Measurements from ENCODE around the gene ABCF1.

Gene ABCF1

GRCh38 chr6:30557683-30557981, 13.6 kb upstream of the ABCF1 start:
- no peak for DNase-seq (ENCODE audit: low read depth in 2 of 2)

DNA sequence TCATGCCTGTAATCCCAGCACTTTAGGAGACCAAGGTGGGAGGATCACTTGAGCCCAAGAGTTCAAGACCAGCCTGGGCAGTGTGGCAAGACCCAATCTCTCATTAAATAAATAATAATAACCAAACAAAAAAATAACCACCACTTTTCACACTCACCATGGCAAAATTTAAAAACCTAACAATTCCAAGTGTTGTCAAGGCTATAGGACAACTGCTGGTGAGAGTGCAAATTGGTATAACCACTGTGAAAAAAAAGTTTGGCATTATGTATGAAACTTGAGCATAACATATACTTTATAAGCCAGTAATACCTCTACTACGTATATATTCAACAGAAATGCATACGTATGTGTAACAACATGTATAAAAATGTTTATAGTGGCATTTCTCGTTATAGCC, 10.3 kb upstream of the ABCF1 start:
- no peak for DNase-seq (ENCODE audit: low read depth in 2 of 2)

DNA sequence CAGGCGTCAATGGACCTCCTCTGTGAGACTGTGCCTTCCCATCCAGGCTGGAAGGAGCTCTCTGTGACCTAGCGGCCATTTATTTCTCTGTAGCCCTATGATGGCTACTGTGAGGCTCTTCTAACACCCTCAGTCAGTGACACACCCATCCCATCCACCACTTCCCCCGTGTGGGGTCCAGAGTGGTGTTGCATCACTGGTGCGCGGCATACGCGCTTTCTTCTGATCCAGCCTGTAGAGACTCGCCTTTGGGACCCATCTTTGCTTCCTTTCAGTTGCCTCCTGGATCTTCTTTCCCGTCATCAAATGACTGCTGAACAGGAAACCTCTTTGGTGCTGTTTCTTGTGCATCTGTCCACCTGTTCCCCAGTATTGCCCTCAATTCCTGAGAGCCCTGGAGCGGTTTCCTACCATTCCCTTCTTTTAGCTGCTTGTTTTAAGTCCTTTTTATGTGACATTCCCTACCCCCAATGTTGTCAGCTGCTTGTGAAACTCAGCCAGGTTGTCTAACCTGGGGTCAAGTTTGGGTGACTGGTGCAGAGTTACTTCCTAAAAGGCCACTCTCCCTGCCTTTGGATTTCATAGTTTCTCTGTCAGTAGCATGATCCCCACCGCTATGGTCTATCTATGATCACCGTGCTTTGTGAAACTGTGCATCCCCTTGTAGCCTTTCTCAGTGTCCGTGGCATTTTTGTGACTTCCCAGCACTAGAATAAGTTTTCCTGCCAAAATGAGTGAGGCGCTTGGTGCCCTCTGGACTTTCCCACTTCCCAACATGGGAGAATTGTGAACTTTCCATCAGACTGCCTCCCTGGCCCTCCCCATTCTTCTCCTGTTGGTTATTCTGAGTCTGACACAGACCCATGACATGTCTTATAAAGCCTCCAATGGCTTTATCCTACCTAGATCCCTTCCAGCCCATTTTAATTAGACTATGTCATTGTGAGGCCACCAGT, 8.5 kb upstream of the ABCF1 start:
- no peak for DNase-seq (ENCODE audit: low read depth in 2 of 2)

- no peak for DNase-seq (ENCODE audit: low read depth in 2 of 2)
These were observed 7.1 kb upstream of the ABCF1 start for GRCh38 chr6:30564114-30564513.

DNA sequence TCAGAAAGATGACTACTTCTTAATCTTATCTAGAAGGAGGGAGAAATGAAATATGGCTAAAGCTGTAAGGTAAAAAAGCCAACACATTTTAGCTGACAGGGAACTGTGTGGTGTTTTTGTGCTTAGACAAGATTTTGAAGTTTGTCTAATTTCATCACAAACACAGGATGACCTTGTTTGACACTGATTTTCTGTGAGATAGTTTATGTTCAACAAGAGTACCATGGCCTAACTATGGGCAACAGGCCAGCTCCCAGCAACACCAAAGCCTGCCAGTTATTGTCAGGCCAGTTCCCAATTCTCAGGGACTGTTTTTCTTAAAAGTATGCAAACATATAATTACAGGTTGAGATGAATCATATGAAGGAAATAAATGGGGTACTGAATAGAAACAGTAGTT, 5.5 kb upstream of the ABCF1 start:
- DNase-seq (ENCODE audit: low read depth in 2 of 2) = no peak

- no peak for DNase-seq (ENCODE audit: low read depth in 2 of 2)
These were observed 3.0 kb upstream of the ABCF1 start for GRCh38 chr6:30568245-30568644.

GRCh38 chr6:30570263-30570662, 979 bp upstream of the ABCF1 start:
- no peak for DNase-seq (ENCODE audit: low read depth in 2 of 2)

- DNase-seq (ENCODE audit: low read depth in 2 of 2) = no peak
These were observed 535 bp upstream of the ABCF1 start for GRCh38 chr6:30570740-30571074.

- no peak for DNase-seq (ENCODE audit: low read depth in 2 of 2)
These were observed 480 bp downstream of the ABCF1 start for GRCh38 chr6:30571762-30572082.

DNA sequence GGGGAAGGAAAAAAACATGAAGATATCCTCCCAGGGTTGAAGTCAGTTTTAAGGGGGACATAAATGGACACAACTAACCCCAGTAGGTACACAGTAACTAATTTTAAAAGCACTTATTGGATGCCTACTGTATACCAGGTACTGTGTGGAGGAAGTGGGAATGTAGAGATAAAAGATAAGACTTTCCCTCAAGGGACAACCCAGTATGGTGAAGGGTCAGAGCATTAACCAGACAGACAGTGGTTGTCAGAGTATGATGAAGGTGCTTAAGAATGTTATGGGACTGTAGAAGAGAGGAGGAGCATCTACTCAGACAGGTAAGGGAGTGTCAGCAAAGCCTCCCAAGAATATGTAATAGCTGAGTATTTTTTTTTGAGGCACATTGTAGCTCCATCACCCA, 906 bp downstream of the ABCF1 start:
- no peak for DNase-seq (ENCODE audit: low read depth in 2 of 2)

DNA sequence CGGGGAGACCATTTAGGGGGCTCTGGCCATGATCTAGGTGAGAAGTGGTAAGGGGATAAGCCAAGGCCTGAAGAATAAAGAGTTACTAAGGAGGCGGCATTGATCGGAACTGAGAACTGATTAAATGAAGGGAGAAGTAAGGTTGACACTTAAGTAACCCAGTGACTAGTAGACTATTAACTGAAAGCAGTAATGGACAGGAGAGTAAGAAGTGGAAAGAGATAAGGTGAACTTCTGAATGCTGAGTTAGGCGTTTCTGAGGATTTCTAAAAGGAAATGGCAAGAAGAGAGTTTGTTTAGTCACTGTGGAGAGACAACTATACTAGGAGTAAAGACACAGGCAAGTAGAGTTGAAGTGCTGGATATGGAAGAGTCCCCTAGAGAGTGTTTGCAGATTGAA, 1.9 kb downstream of the ABCF1 start:
- no peak for DNase-seq (ENCODE audit: low read depth in 2 of 2)

DNA sequence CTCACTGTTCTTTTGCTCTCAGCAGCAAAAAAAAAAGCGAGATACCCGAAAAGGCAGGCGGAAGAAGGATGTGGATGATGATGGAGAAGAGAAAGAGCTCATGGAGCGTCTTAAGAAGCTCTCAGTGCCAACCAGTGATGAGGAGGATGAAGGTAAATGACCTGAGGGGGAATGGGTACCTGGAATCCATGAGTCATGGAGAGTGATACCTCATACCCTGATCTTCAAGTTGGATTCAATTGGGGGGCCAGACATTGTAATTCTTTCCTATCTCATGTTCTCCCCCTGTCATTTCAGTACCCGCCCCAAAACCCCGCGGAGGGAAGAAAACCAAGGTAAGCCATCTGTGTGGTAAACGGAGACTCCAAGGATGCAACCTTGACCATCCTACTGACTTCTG, 6.8 kb downstream of the ABCF1 start:
- DNase-seq (ENCODE audit: low read depth in 2 of 2) = no peak

- DNase-seq (ENCODE audit: low read depth in 2 of 2) = no peak
These were observed 12.7 kb downstream of the ABCF1 start for GRCh38 chr6:30583921-30584320.

DNA sequence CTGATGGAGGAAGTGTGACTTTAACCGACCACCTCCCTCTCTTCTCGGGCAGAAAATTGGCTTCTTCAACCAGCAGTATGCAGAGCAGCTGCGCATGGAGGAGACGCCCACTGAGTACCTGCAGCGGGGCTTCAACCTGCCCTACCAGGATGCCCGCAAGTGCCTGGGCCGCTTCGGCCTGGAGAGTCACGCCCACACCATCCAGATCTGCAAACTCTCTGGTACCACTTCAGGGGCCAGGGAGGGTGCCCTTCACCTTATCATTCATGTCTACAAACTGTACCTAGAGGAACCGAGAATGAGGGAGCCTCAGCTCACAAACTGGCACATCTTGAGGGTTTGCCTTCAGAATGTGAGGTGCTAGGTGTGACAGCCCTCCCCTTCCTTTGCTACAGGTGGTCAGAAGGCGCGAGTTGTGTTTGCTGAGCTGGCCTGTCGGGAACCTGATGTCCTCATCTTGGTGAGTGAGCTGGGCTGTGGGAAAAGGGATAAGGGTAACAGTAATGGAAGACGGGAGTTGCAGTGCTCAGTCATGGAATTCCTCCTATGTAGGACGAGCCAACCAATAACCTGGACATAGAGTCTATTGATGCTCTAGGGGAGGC, 18.6 kb downstream of the ABCF1 start:
- no peak for DNase-seq (ENCODE audit: low read depth in 2 of 2)

- DNase-seq (ENCODE audit: low read depth in 2 of 2) = no peak
These were observed 19.3 kb downstream of the ABCF1 start for GRCh38 chr6:30590509-30590908.

DNA sequence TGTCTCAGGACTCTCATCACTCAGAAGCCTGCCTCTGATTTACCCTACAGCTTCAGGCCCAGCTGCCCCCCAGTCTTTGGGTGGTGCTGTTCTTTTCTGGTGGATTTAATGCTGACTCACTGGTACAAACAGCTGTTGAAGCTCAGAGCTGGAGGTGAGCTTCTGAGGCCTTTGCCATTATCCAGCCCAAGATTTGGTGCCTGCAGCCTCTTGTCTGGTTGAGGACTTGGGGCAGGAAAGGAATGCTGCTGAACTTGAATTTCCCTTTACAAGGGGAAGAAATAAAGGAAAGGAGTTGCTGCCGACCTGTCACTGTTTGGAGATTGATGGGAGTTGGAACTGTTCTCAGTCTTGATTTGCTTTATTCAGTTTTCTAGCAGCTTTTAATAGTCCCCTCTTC, 19.8 kb downstream of the ABCF1 start:
- no peak for DNase-seq (ENCODE audit: low read depth in 2 of 2)

DNA sequence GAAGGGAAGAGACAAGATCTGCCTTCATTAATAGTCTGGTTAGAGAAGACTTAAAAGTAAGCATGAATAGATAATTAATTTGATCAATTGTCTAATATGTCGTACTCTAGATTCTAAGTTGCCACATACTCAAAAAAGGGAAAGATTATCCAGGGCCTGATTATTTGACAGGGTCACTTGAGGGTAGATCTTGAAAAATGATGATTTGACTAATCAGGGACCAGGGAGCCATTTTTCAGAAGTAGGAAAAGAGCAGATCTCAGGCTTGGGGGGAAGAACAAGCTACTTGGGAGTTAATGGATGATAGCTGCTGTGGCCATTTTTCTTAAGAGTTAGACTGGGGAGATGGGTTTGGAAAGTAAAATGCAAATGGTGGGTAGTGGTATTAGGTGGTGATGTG, 21.0 kb downstream of the ABCF1 start:
- DNase-seq (ENCODE audit: low read depth in 2 of 2) = no peak

GRCh38 chr6:30597315-30598144, 26.3 kb downstream of the ABCF1 start:
- DNase-seq (ENCODE audit: low read depth in 2 of 2) = peak; percentile 48 to 56

- no peak for DNase-seq (ENCODE audit: low read depth in 2 of 2)
These were observed 27.8 kb downstream of the ABCF1 start for GRCh38 chr6:30598912-30599624.

- no peak for DNase-seq (ENCODE audit: low read depth in 2 of 2)
These were observed 28.5 kb downstream of the ABCF1 start for GRCh38 chr6:30599625-30600324.

DNA sequence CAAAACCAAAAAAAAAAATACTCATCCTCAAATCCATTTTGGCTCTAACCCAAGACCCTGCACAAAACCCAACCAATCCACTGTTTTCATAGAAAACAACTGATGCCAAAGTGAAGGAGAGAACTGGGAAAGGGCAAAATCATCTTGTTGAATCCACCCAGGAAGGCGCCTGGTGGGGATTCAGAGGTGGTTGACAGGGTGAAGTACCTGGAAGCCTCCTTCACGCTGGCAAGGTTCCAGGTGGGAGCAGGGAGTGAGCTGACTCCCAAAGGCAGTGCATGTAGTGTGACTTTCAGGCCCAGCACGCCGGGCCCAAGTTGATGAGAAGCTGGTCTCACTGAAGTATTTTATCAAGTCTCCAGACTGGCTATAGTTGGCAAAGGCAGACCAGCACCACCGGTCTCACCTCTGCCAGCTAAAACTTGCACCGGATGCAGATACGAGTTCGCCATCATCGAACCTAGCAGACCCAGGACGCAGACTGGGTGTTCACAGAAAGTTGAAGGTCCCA, 29.3 kb downstream of the ABCF1 start:
- DNase-seq (ENCODE audit: low read depth in 2 of 2) = no peak

GRCh38 chr6:30601436-30601814, 30.2 kb downstream of the ABCF1 start:
- DNase-seq (ENCODE audit: low read depth in 2 of 2) = no peak

Data from fibroblast of skin of left quadriceps (primary cell).